Activated T-cell treated with anti-CD3 and anti-CD28 coated beads, Interleukin-2, amount 50 U/mL, for 1 hour (primary cell): ENCODE data around the gene LRRN4.
A peak's percentile ranks its signal among the peaks of the same experiment; 100 is the strongest.

Source experiments
- DNase-seq: peaks from one replicate; pipeline ENCODE4 v3.0.0-alpha.2; 2020

LRRN4 gene

DNA sequence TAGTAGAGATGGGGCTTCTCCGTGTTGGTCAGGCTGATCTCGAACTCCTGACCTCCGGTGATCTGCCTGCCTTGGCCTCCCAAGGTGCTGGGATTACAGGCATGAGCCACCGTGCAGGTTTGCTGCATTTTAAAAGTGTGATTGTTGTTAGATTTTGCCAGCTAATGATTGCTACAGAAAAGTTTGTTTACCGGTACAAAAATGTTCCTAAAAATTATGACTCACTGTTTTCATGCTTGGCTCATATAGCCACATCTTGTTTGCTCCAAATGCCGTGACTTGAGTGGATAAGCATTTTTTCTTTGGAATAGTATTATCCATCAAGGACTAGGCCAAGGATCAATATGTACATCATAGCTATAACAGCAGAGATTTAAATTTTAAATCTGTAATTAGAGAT is 24.3 kb downstream of the LRRN4 start:
- no peak for DNase-seq

- no peak for DNase-seq
These were observed 25.0 kb downstream of the LRRN4 start for GRCh38 chr20:6028818-6029217.

- no peak for DNase-seq
These were observed 27.8 kb downstream of the LRRN4 start for GRCh38 chr20:6026051-6026450.

DNA sequence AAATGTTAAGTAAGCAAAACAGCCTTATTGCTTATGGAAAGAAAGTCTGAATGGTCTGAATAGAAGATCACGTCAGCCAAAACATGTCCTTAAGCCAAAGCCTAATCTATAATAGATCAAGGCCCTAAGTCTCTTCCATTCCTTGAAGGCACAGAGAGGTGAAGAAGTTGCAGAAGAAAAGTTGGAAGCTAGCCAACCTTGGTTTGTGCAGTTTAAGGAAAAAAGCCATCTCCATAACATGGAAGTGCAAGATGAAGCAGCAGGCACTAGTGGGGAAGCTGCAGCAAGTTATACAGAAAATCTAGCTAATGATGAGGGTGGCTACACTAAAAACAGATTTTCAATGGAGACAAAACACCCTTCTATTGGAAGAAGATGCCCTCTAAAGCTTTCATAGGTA is 29.1 kb downstream of the LRRN4 start:
- no peak for DNase-seq

DNA sequence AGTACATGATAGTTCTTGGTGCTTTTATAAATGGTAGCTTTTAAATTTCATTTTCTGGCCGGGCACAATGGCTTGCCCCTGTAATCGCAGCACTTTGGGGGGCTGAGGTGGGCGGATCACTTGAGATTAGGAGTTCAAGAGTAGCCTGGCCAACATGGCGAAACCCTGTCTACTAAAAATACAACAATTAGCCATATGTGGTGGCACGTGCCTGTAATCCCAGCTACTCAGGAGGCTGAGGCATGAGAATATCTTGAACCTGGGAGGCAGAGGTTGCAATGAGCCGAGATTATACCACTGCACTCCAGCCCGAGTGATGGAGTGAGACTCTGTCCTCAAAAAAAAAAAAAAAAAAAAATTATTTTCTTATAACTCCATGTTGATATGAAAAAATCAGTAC is 36.0 kb downstream of the LRRN4 start:
- DNase-seq, result no peak

DNA sequence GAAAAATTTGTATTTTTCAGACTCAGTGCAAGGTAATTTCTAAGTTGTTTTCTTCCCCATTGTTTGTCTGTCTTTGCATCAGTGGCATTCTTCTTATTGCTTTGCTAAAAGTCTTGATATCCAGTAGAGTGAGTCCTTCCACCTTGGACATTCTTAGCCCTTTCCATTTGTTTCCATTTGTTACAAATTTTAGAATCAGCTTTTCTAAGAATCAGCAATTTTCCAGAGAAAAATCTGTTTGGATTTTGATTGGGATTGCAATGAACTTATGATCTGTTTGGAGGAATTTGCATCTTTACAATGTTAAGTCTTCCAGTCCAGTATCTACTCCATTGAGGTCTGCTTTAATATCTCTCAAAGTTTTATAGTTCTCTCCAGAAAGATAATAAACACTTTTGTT is 36.4 kb downstream of the LRRN4 start:
- DNase-seq, result no peak

DNA sequence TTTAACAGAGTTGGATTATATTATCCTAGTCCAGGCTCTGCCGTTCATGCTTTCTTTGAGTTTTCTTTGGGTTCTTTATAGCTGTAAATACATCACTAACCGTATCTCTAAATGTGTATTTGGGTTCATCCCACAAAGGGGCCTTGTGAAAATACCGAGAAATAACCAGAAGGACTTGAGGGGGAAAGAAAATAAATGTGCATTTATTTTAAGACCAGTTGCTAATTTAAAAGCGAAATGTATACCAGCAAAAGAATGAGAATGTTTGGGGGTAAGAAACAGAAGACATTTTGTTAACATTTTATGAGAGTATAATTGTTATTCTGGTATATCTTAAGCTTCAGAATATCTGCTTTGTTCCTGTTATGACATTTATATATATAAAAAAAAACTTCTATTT is 38.9 kb downstream of the LRRN4 start:
- no peak for DNase-seq

- no peak for DNase-seq
These were observed 39.8 kb downstream of the LRRN4 start for GRCh38 chr20:6014017-6014416.

DNA sequence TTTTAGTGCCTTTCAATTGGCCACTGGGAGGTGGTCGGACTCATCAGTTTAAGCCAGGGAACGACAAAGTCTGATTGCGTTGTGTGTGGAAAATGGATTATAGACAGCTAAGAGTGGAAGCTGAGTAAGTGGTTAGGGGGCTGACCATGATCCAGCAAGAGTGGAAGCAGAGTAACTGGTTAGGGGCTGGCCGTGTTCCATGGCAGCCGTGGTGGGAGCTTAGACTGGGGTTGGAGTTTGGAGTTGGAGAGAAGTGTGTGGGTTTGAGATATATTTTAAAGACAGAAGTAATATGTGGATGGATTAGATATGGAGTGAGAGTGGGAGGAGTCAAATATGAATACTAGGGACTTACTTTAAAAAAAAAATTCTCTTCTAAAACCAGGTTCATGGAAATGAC is 41.7 kb downstream of the LRRN4 start:
- no peak for DNase-seq

DNA sequence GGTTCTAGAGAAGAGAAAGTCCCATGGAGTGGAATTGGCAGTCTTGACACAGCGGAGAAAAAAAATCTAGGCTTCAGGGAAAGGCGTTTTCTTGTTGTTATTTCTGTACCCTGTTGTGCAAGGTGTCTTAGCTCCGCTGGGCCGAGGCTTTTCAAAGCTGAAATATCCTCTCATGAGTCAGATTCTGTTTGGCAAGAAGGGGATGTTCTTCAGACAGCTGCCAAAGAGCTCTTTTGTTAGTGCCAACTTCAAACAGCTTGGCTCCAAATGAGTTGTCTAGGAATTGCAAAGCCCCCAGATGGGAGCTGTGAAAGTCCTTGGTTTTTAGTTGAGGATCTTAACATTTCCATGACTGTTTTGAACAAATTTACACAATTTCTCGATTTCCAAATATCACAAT is 45.6 kb downstream of the LRRN4 start:
- no peak for DNase-seq

GRCh38 chr20:6007529-6008103 is 46.2 kb downstream of the LRRN4 start:
- DNase-seq, result no peak

GRCh38 chr20:6007094-6007528 is 46.7 kb downstream of the LRRN4 start:
- DNase-seq, result no peak

DNA sequence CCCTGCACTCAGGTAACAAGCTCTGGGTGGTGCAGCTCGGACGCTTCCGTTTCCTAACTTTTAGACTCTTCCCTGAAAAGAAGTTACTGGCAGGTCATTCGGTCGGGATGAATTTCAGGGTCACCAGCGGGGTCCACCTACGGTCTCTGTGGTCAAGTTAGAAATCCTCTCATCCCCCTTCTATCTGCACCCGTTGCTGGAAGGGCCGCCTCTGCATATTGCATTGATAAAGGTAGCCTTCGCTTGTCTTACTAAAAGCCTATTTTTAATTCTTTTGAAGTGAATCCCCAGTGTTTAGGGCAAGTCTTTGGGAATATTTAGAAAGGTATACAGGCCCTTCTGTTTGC is 47.3 kb downstream of the LRRN4 start:
- DNase-seq, result no peak

DNA sequence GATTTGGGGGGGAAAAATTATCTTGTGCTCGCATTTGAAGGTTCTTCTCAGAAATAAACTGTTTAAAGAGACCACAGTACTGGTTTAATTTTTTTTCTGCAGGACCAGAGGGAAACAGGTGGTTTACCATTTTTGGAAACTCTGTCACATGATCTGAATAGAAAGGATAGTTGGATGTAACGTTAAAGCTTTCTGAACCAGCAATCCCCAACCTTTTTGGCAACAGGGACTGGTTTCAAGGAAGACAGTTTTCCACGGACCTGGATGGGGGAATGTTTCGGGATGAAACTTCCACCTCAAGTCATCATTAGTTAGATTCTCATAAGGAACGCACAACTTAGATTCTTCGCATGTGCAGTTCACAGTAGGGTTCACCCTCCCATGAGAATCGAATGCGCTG is 53.0 kb downstream of the LRRN4 start:
- no peak for DNase-seq

GRCh38 chr20:5999783-6000182 is 54.1 kb downstream of the LRRN4 start:
- no peak for DNase-seq

- peak; percentile 22 for DNase-seq
These were observed 57.1 kb downstream of the LRRN4 start for GRCh38 chr20:5996765-5997164.

- DNase-seq, result no peak
These were observed 62.0 kb downstream of the LRRN4 start for GRCh38 chr20:5991623-5992441.

DNA sequence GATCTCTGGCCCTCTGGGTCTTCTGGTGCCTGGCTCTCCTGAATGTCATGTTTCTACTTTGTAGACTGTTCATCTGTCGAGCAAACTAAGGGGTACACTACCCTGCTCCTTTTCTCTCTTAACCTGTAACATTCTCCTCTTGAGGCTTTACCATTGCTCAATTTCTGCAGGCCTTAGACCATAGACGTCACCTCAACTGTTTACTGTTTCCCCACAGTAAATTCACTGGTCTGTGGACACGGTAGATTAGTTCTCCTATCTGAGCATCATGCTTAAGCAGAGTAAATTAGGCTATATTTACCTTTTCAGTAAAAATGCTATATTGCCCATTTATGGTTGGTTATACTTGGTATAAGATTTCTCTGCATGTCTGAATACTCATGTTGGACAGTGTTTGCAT is 62.9 kb downstream of the LRRN4 start:
- DNase-seq, result no peak
